ENCODE data around the gene NCS1.
"Not testable (repeated sequence)": the region's sequence is repeated elsewhere in the genome, so short reads cannot be mapped to it uniquely, and the experiment has no call there.

Gene NCS1

DNA sequence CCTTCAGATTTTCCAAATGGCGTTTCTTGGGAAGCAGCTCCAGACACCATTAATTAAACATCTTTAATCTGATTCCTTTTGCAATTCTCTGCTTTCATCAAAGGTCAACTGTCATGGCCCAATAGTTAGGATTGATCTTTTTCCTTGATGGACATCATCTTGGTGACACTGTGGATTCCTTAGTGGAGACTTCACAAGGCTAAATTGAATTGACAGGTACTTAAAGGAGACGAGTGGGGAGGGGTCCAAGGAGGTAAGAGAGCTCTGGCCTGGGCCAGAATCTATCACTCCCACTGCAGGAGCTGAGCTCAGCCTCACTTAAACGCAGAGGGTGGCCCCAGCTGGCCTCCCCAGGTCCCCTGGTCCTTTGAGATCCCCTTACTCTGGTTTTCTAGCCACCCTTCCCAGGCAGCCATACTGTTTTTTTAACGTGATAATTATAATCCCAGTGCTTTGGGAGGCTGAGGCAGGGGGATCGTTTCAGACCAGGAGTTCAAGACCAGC, 83.5 kb downstream of the NCS1 start:
- no peaks in the 10 kb centered on the region for H3K79me1 ChIP-seq (ENCODE audit: low read length)
- no peaks in the 10 kb centered on the region for H3K4me1 ChIP-seq (ENCODE audit: control insufficient read depth, low read depth, low read length)
- no peak overlapping the region for H2BK120ac ChIP-seq (ENCODE audit: low read depth, low read length)
- no peak overlapping the region for H3K27ac ChIP-seq (ENCODE audit: low read depth, low read length)
- no peak overlapping the region for H2AK5ac ChIP-seq (ENCODE audit: low read length)
- no peak overlapping the region for H3K9ac ChIP-seq (ENCODE audit: low read length)
- H2BK5ac ChIP-seq (ENCODE audit: low read length) = no peak overlapping the region
- no peak overlapping the region for H4K8ac ChIP-seq (ENCODE audit: low read depth, low read length)
- no peak for DNase-seq
- no peak overlapping the region for H3K4me3 ChIP-seq (ENCODE audit: low read length)
- no peak overlapping the region for H3K4me2 ChIP-seq (ENCODE audit: low read length)
- no peak overlapping the region for H3K18ac ChIP-seq (ENCODE audit: low read length)
- H4K5ac ChIP-seq (ENCODE audit: low read length) = no peak overlapping the region
- H3K36me3 ChIP-seq (ENCODE audit: control insufficient read depth, insufficient read depth, low read length) = no peaks in the 10 kb centered on the region
- H3K27me3 ChIP-seq (ENCODE audit: insufficient read depth, low read length, poor library complexity) = no peaks in the 10 kb centered on the region
- no CpG with 5 or more reads among the region's 5 CpGs for WGBS (ENCODE audit: extremely low coverage, insufficient coverage, low lambda C conversion rate)
- H3K79me2 ChIP-seq (ENCODE audit: control insufficient read depth, insufficient read depth, low read length) = no peaks in the 10 kb centered on the region
- H3K56ac ChIP-seq (ENCODE audit: low read length) = no peak overlapping the region
- no peak overlapping the region for H2BK15ac ChIP-seq (replicated peaks; ENCODE audit: low read depth)
- no peak overlapping the region for H3K23ac ChIP-seq (ENCODE audit: low read length)
- H3K4ac ChIP-seq (ENCODE audit: low read depth, low read length) = no peak overlapping the region

DNA sequence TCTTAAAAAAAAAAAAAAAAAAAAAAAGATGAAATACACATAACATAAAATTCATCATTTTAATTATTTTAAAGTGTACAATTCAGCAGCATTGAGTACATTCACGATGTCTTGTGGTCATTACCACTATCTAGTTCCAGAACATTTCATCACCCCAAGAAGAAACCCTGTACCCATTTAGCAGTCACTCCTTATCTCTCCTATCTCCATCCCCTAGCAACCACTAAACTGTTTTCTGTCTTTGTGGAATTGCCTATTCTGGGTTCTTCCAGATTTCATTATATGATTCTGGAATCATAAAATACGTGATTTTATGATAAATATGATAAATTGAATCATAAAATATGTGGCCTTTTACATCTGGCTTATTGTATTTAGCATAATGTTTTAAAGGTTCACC, 84.4 kb downstream of the NCS1 start:
- no peaks in the 10 kb centered on the region for H3K36me3 ChIP-seq (ENCODE audit: control insufficient read depth, insufficient read depth, low read length)
- H4K5ac ChIP-seq (ENCODE audit: low read length) = no peak overlapping the region
- H4K8ac ChIP-seq (ENCODE audit: low read depth, low read length) = no peak overlapping the region
- H2BK120ac ChIP-seq (ENCODE audit: low read depth, low read length) = no peak overlapping the region
- no peak overlapping the region for H3K23ac ChIP-seq (ENCODE audit: low read length)
- H3K56ac ChIP-seq (ENCODE audit: low read length) = no peak overlapping the region
- H3K79me2 ChIP-seq (ENCODE audit: control insufficient read depth, insufficient read depth, low read length) = no peaks in the 10 kb centered on the region
- no peak for DNase-seq
- H3K4ac ChIP-seq (ENCODE audit: low read depth, low read length) = no peak overlapping the region
- no peak overlapping the region for H2BK15ac ChIP-seq (replicated peaks; ENCODE audit: low read depth)
- no peaks in the 10 kb centered on the region for H3K79me1 ChIP-seq (ENCODE audit: low read length)
- H3K4me2 ChIP-seq (ENCODE audit: low read length) = no peak overlapping the region
- H3K9ac ChIP-seq (ENCODE audit: low read length) = no peak overlapping the region
- no peaks in the 10 kb centered on the region for H3K27me3 ChIP-seq (ENCODE audit: insufficient read depth, low read length, poor library complexity)
- no peak overlapping the region for H3K27ac ChIP-seq (ENCODE audit: low read depth, low read length)
- no peak overlapping the region for H2BK5ac ChIP-seq (ENCODE audit: low read length)
- H3K4me1 ChIP-seq (ENCODE audit: control insufficient read depth, low read depth, low read length) = no peaks in the 10 kb centered on the region
- H3K18ac ChIP-seq (ENCODE audit: low read length) = no peak overlapping the region
- H3K4me3 ChIP-seq (ENCODE audit: low read length) = no peak overlapping the region
- no peak overlapping the region for H2AK5ac ChIP-seq (ENCODE audit: low read length)
- no CpG with 5 or more reads among the region's 2 CpGs for WGBS (ENCODE audit: extremely low coverage, insufficient coverage, low lambda C conversion rate)

DNA sequence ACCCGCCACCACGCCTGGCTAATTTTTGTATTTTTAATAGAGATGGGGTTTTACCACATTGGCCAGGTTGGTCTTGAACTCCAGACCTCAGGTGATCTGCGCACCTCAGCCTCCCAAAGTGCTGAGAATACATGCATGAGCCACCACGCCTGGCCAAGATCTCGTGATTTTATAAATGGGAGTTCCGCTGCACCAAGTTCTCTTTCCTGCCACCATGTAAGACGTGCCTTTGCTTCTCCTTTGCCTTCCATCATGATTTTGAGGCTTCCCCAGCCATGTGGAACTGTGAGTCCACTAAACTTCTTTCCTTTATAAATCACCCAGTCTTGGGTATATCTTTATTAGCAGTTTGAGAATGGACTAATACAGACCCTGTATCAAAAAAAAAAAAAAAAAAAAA, 85.9 kb downstream of the NCS1 start:
- not testable (repeated sequence) for H3K9ac ChIP-seq (ENCODE audit: low read length); H3K79me2 ChIP-seq (ENCODE audit: control insufficient read depth, insufficient read depth, low read length); H2AK5ac ChIP-seq (ENCODE audit: low read length); H3K4ac ChIP-seq (ENCODE audit: low read depth, low read length); H4K5ac ChIP-seq (ENCODE audit: low read length); H3K27ac ChIP-seq (ENCODE audit: low read depth, low read length); H2BK120ac ChIP-seq (ENCODE audit: low read depth, low read length); H3K79me1 ChIP-seq (ENCODE audit: low read length); H3K4me3 ChIP-seq (ENCODE audit: low read length); H3K56ac ChIP-seq (ENCODE audit: low read length); H2BK5ac ChIP-seq (ENCODE audit: low read length); H3K36me3 ChIP-seq (ENCODE audit: control insufficient read depth, insufficient read depth, low read length); H3K4me2 ChIP-seq (ENCODE audit: low read length); H2BK15ac ChIP-seq (replicated peaks; ENCODE audit: low read depth); DNase-seq; H4K8ac ChIP-seq (ENCODE audit: low read depth, low read length); H3K23ac ChIP-seq (ENCODE audit: low read length); H3K4me1 ChIP-seq (ENCODE audit: control insufficient read depth, low read depth, low read length); H3K18ac ChIP-seq (ENCODE audit: low read length); H3K27me3 ChIP-seq (ENCODE audit: insufficient read depth, low read length, poor library complexity)
- WGBS (ENCODE audit: extremely low coverage, insufficient coverage, low lambda C conversion rate) = no CpG with 5 or more reads among the region's 7 CpGs

- no peaks in the 10 kb centered on the region for H3K4me1 ChIP-seq (ENCODE audit: control insufficient read depth, low read depth, low read length)
- no peak overlapping the region for H3K18ac ChIP-seq (ENCODE audit: low read length)
- H2AK5ac ChIP-seq (ENCODE audit: low read length) = no peak overlapping the region
- H3K27me3 ChIP-seq (ENCODE audit: insufficient read depth, low read length, poor library complexity) = no peaks in the 10 kb centered on the region
- no peak overlapping the region for H3K4ac ChIP-seq (ENCODE audit: low read depth, low read length)
- no peak overlapping the region for H3K9ac ChIP-seq (ENCODE audit: low read length)
- no peak overlapping the region for H2BK15ac ChIP-seq (replicated peaks; ENCODE audit: low read depth)
- no peaks in the 10 kb centered on the region for H3K79me2 ChIP-seq (ENCODE audit: control insufficient read depth, insufficient read depth, low read length)
- H3K36me3 ChIP-seq (ENCODE audit: control insufficient read depth, insufficient read depth, low read length) = no peaks in the 10 kb centered on the region
- no peak overlapping the region for H2BK120ac ChIP-seq (ENCODE audit: low read depth, low read length)
- H4K8ac ChIP-seq (ENCODE audit: low read depth, low read length) = no peak overlapping the region
- no CpG with 5 or more reads among the region's 4 CpGs for WGBS (ENCODE audit: extremely low coverage, insufficient coverage, low lambda C conversion rate)
- no peaks in the 10 kb centered on the region for H3K79me1 ChIP-seq (ENCODE audit: low read length)
- no peak overlapping the region for H3K4me3 ChIP-seq (ENCODE audit: low read length)
- H2BK5ac ChIP-seq (ENCODE audit: low read length) = no peak overlapping the region
- no peak for DNase-seq
- H3K23ac ChIP-seq (ENCODE audit: low read length) = no peak overlapping the region
- no peak overlapping the region for H4K5ac ChIP-seq (ENCODE audit: low read length)
- no peak overlapping the region for H3K56ac ChIP-seq (ENCODE audit: low read length)
- H3K27ac ChIP-seq (ENCODE audit: low read depth, low read length) = no peak overlapping the region
- no peak overlapping the region for H3K4me2 ChIP-seq (ENCODE audit: low read length)
Measured at GRCh38 chr9:130259044-130259443, 86.8 kb downstream of the NCS1 start.

- Histone ChIP-seq H3K79me2 (ENCODE audit: control insufficient read depth, insufficient read depth, low read length) (no peaks in the 10 kb centered on the region), H4K5ac (ENCODE audit: low read length) (no peak overlapping the region), H2BK15ac (replicated peaks; ENCODE audit: low read depth) (no peak overlapping the region), H3K56ac (ENCODE audit: low read length) (no peak overlapping the region), H2AK5ac (ENCODE audit: low read length) (no peak overlapping the region), H3K4me1 (ENCODE audit: control insufficient read depth, low read depth, low read length) (no peaks in the 10 kb centered on the region), H3K4me2 (ENCODE audit: low read length) (no peak overlapping the region), H3K23ac (ENCODE audit: low read length) (no peak overlapping the region), H3K18ac (ENCODE audit: low read length) (no peak overlapping the region), H3K36me3 (ENCODE audit: control insufficient read depth, insufficient read depth, low read length) (no peaks in the 10 kb centered on the region), H3K27ac (ENCODE audit: low read depth, low read length) (no peak overlapping the region), H3K9ac (ENCODE audit: low read length) (no peak overlapping the region), H2BK120ac (ENCODE audit: low read depth, low read length) (no peak overlapping the region), H3K4me3 (ENCODE audit: low read length) (no peak overlapping the region), H2BK5ac (ENCODE audit: low read length) (no peak overlapping the region), H4K8ac (ENCODE audit: low read depth, low read length) (no peak overlapping the region), H3K27me3 (ENCODE audit: insufficient read depth, low read length, poor library complexity) (no peaks in the 10 kb centered on the region), H3K4ac (ENCODE audit: low read depth, low read length) (no peak overlapping the region), H3K79me1 (ENCODE audit: low read length) (no peaks in the 10 kb centered on the region)
- no peak for DNase-seq
- no CpG with 5 or more reads among the region's 16 CpGs for WGBS (ENCODE audit: extremely low coverage, insufficient coverage, low lambda C conversion rate)
Measured at GRCh38 chr9:130260816-130261765, 88.9 kb downstream of the NCS1 start.
